Caco-2 (cell line): ENCODE results near the gene EVC2. TPM values are rescaled to one million over a fixed set of nuclear protein-coding genes. Genes with fewer than 3 reads are reported as not detected.

Experiments
- BruUV-seq: library from RNA; stranded (reverse); fragments of 400-500 nt; replicated peaks from 2 replicates; lab custom pipeline; 2021; lab: Mats Ljungman, UMichigan
- CTCF ChIA-PET: fragments of 300-600 bp; sonication (Branson Sonifier 250); formaldehyde crosslinking; loops from one replicate; lab custom pipeline; 2022; ENCODE audit warnings: antibody characterized with exemption; lab: Charles Lee
- POLR2A ChIA-PET: fragments of 300-600 bp; sonication (Branson Sonifier 250); formaldehyde crosslinking; loops from one replicate; lab custom pipeline; 2022; ENCODE audit warnings: antibody characterized with exemption; lab: Charles Lee
- DNase-seq, 2 experiments: peaks; one replicate each; pipeline versions ENCODE4 v3.0.0 to v3.0.0-alpha.2; 2020 to 2022
- H3K27me3 ChIP-seq: replicated peaks from 2 replicates; pipeline ENCODE4 v1.6.0; 2011; ENCODE audit warnings: low read length; ENCODE audit not compliant: control insufficient read depth, insufficient read depth
- H3K36me3 ChIP-seq: 2 replicates; pipeline ENCODE4 v1.5.1; 2011; ENCODE audit warnings: low read length; ENCODE audit not compliant: control insufficient read depth, insufficient read depth
- H3K4me1 ChIP-seq: fragments of 250-450 bp; sonication (Bioruptor Pico); 2 replicates; pipeline ENCODE4 v1.5.1; 2020; ENCODE audit warnings: mild to moderate bottlenecking
- H3K4me3 ChIP-seq: 2 replicates; pipeline ENCODE4 v1.5.1; 2011; ENCODE audit warnings: low read depth, mild to moderate bottlenecking, control low read depth, low read length
- H3K9me3 ChIP-seq: fragments of 250-450 bp; sonication (Bioruptor Pico); 2 replicates; pipeline ENCODE4 v1.5.1; 2020; ENCODE audit warnings: mild to moderate bottlenecking, moderate library complexity
- H3K27ac Mint-ChIP-seq: one replicate; pipeline ENCODE4 v1.8.0; 2022; ENCODE audit warnings: mixed read lengths; ENCODE audit not compliant: unreplicated experiment
- H3K27me3 Mint-ChIP-seq: one replicate; pipeline ENCODE4 v1.8.0; 2022; ENCODE audit warnings: mixed read lengths; ENCODE audit not compliant: insufficient read depth, unreplicated experiment
- H3K36me3 Mint-ChIP-seq: one replicate; pipeline ENCODE4 v1.8.0; 2022; ENCODE audit warnings: mild to moderate bottlenecking, mixed read lengths; ENCODE audit not compliant: insufficient read depth, unreplicated experiment
- H3K4me1 Mint-ChIP-seq: one replicate; pipeline ENCODE4 v1.8.0; 2022; ENCODE audit warnings: low read depth, mixed read lengths; ENCODE audit not compliant: unreplicated experiment
- H3K4me3 Mint-ChIP-seq: one replicate; pipeline ENCODE4 v1.8.0; 2022; ENCODE audit warnings: mild to moderate bottlenecking, moderate library complexity, mixed read lengths; ENCODE audit not compliant: unreplicated experiment
- H3K9me3 Mint-ChIP-seq: one replicate; pipeline ENCODE4 v1.8.0; 2022; ENCODE audit warnings: mixed read lengths; ENCODE audit not compliant: unreplicated experiment
- intact Hi-C: fragments of 100-400 bp; cut with micrococcal nuclease; formaldehyde crosslinking; loops from one replicate; pipeline ENCODE4 v1.10.0; 2022; ENCODE audit not compliant: unreplicated experiment
- total RNA-seq: library from RNA; stranded (reverse); gene quantifications from 2 replicates; pipeline ENCODE4 v1.2.3, GENCODE V29; 2022
- TF ChIP-seq, protein P1 (sequence below), 2 experiments: fragments of 200-600 bp in 1 of 2; IDR thresholded peaks; 1 replicate in 1 of 2; 2 replicates in 1 of 2; pipeline versions ENCODE4 v1.5.1 to v1.8.0; 2011 to 2022; ENCODE audit warnings: antibody characterized with exemption in 1 of 2, control low read depth in 1 of 2, inconsistent platforms in 1 of 2, low read depth in 1 of 2, low read length in 1 of 2, mild to moderate bottlenecking in 1 of 2, moderate library complexity in 1 of 2; ENCODE audit not compliant: insufficient read depth in 1 of 2, severe bottlenecking in 1 of 2, unreplicated experiment in 1 of 2

Gene EVC2
- total RNA-seq, 1 experiment from 2014 or later = not detected

- H3K9me3 ChIP-seq = no peaks in the 10 kb centered on the region
- no peak for DNase-seq
- no peak overlapping the region for H3K4me3 Mint-ChIP-seq
- no peaks in the 10 kb centered on the region for H3K36me3 ChIP-seq
- no peak overlapping the region for H3K27ac Mint-ChIP-seq
- no peaks in the 10 kb centered on the region for H3K9me3 Mint-ChIP-seq
- TF ChIP-seq, protein P1, sequence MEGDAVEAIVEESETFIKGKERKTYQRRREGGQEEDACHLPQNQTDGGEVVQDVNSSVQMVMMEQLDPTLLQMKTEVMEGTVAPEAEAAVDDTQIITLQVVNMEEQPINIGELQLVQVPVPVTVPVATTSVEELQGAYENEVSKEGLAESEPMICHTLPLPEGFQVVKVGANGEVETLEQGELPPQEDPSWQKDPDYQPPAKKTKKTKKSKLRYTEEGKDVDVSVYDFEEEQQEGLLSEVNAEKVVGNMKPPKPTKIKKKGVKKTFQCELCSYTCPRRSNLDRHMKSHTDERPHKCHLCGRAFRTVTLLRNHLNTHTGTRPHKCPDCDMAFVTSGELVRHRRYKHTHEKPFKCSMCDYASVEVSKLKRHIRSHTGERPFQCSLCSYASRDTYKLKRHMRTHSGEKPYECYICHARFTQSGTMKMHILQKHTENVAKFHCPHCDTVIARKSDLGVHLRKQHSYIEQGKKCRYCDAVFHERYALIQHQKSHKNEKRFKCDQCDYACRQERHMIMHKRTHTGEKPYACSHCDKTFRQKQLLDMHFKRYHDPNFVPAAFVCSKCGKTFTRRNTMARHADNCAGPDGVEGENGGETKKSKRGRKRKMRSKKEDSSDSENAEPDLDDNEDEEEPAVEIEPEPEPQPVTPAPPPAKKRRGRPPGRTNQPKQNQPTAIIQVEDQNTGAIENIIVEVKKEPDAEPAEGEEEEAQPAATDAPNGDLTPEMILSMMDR (IDR thresholded peaks at IDR 0.05; ENCODE audit: insufficient read depth in 1 of 2, low read depth in 1 of 2, low read length in 1 of 2, severe bottlenecking in 1 of 2, unreplicated experiment in 1 of 2) = no peak
- BruUV-seq = no TSS peak
- CTCF ChIA-PET = no interaction called here
- POLR2A ChIA-PET = no interaction called here
- H3K36me3 Mint-ChIP-seq = no peaks in the 10 kb centered on the region
- intact Hi-C loops = no loop called here
- no peaks in the 10 kb centered on the region for H3K4me1 Mint-ChIP-seq
- peaks cover 8% of the 10 kb centered on the region for H3K27me3 Mint-ChIP-seq
- H3K4me3 ChIP-seq = no peak overlapping the region
- H3K4me1 ChIP-seq = no peaks in the 10 kb centered on the region
- H3K27me3 ChIP-seq = no peaks in the 10 kb centered on the region; the same call in 1 of the 2 replicates
These were observed 16.7 kb downstream of the EVC2 start for GRCh38 chr4:5691491-5692132.

GRCh38 chr4:5689065-5689464 is 19.3 kb downstream of the EVC2 start:
- TF ChIP-seq, protein P1 (IDR thresholded peaks at IDR 0.05; ENCODE audit: insufficient read depth in 1 of 2, low read depth in 1 of 2, low read length in 1 of 2, severe bottlenecking in 1 of 2, unreplicated experiment in 1 of 2) = no peak
- DNase-seq = no peak
- no peaks in the 10 kb centered on the region for H3K9me3 Mint-ChIP-seq
- no peaks in the 10 kb centered on the region for H3K36me3 Mint-ChIP-seq
- intact Hi-C loops = no loop called here
- no peak overlapping the region for H3K4me3 ChIP-seq
- no TSS peak for BruUV-seq
- no peaks in the 10 kb centered on the region for H3K4me1 Mint-ChIP-seq
- peaks cover 10% of the 10 kb centered on the region for H3K27me3 Mint-ChIP-seq
- no peaks in the 10 kb centered on the region for H3K4me1 ChIP-seq
- H3K4me3 Mint-ChIP-seq = no peak overlapping the region
- no peaks in the 10 kb centered on the region for H3K27me3 ChIP-seq
- ChIA-PET POLR2A (no interaction called here), CTCF (no interaction called here)
- no peaks in the 10 kb centered on the region for H3K9me3 ChIP-seq
- no peak overlapping the region for H3K27ac Mint-ChIP-seq
- H3K36me3 ChIP-seq = no peaks in the 10 kb centered on the region

DNA sequence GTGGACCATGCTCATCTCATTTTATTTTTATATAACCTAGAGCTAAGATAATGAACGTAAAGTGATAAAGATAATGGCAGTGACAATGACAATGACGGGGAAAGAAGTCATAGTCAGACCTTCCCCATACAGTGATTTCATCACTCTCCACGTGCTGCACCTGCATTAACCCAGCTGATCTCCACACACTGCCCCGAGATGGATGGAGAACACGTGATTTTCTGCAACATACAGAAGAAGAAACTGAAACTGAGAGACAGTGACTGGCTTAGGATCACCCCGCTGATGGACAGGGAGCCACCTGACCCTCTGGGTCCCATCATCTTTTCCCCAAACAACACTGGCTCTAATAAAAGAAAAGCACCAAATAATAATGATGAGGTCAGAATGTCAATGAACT is 22.0 kb downstream of the EVC2 start:
- Histone ChIP-seq H3K4me3 (no peak overlapping the region), H3K4me1 (no peaks in the 10 kb centered on the region), H3K27me3 (no peaks in the 10 kb centered on the region), H3K9me3 (no peaks in the 10 kb centered on the region), H3K36me3 (no peaks in the 10 kb centered on the region)
- no TSS peak for BruUV-seq
- H3K27me3 Mint-ChIP-seq = peaks cover 8% of the 10 kb centered on the region
- H3K4me1 Mint-ChIP-seq = no peaks in the 10 kb centered on the region
- intact Hi-C loops = no loop called here
- ChIA-PET CTCF (no interaction called here), POLR2A (no interaction called here)
- TF ChIP-seq, protein P1 (IDR thresholded peaks at IDR 0.05; ENCODE audit: insufficient read depth in 1 of 2, low read depth in 1 of 2, low read length in 1 of 2, severe bottlenecking in 1 of 2, unreplicated experiment in 1 of 2) = no peak
- H3K36me3 Mint-ChIP-seq = no peaks in the 10 kb centered on the region
- no peaks in the 10 kb centered on the region for H3K9me3 Mint-ChIP-seq
- DNase-seq = no peak
- no peak overlapping the region for H3K27ac Mint-ChIP-seq
- no peak overlapping the region for H3K4me3 Mint-ChIP-seq
